ENCODE results near the gene OR4K1. TPM values are rescaled to one million over a fixed set of nuclear protein-coding genes. Genes with fewer than 3 reads are reported as not detected.

Gene OR4K1
- total RNA-seq, 1 donor from 2014 or later = not detected

Other genes with a start within 250 kb of the OR4K1 start
- not detected in 2 replicates for gene OR11H2, start 217.0 kb upstream of the OR4K1 start, total RNA-seq
- not detected in 2 replicates for gene OR4Q3, start 187.3 kb upstream of the OR4K1 start, total RNA-seq
- not detected in 2 replicates for gene OR4M1, start 157.4 kb upstream of the OR4K1 start, total RNA-seq
- gene OR4N2, start 127.1 kb upstream of the OR4K1 start, total RNA-seq = not detected in 2 replicates
- not detected in 2 replicates for gene OR4K2, start 55.8 kb upstream of the OR4K1 start, total RNA-seq
- not detected in 2 replicates for gene OR4K5, start 10.3 kb upstream of the OR4K1 start, total RNA-seq
- not detected in 2 replicates for gene OR4K15, start 44.7 kb downstream of the OR4K1 start, total RNA-seq
- gene OR4Q2, start 71.2 kb downstream of the OR4K1 start, total RNA-seq = not detected in 2 replicates
- gene OR4K14, start 88.4 kb downstream of the OR4K1 start, total RNA-seq = not detected in 2 replicates
- not detected in 2 replicates for gene OR4K13, start 105.1 kb downstream of the OR4K1 start, total RNA-seq
- gene OR4L1, start 129.1 kb downstream of the OR4K1 start, total RNA-seq = not detected in 2 replicates
- gene OR4K17, start 179.8 kb downstream of the OR4K1 start, total RNA-seq = not detected in 2 replicates
- gene OR4N5, start 207.9 kb downstream of the OR4K1 start, total RNA-seq = not detected in 2 replicates